Astrocyte (in vitro differentiated cells and primary cell): Measurements from ENCODE around the gene VIPR2.

Experiments
- CTCF ChIP-seq: IDR thresholded peaks from 2 replicates; pipeline ENCODE4 v1.5.1; 2011; ENCODE audit warnings: low read depth, mild to moderate bottlenecking, inconsistent platforms, low read length, moderate library complexity; ENCODE audit not compliant: insufficient read depth
- EZH2 ChIP-seq: IDR thresholded peaks from 2 replicates; pipeline ENCODE4 v1.6.1; 2012; ENCODE audit warnings: mild to moderate bottlenecking, low read length, inconsistent platforms; ENCODE audit not compliant: insufficient read depth

GRCh38 chr7:159140170-159140910 is 4.3 kb downstream of the VIPR2 start:
- no peak for TF ChIP-seq CTCF
- TF ChIP-seq EZH2 = no peak
